IMR-90 (cell line): Measurements from ENCODE around the gene UBE3A. TPM values are rescaled to one million over a fixed set of nuclear protein-coding genes. Genes with fewer than 3 reads are reported as not detected.

Experiments
- ATAC-seq: fragments of 200-7000 bp; cut with Tn5 transposase; 2 replicates; pipeline ENCODE4 v1.9.1; 2020; ENCODE audit warnings: low read depth, mild to moderate bottlenecking, moderate library complexity
- BruUV-seq: library from RNA; stranded (reverse); fragments of 400-500 nt; replicated peaks from 2 replicates; lab custom pipeline; 2021; lab: Mats Ljungman, UMichigan
- CTCF ChIA-PET: fragments of 300-600 bp; formaldehyde crosslinking; extraction: SDS; loops from one replicate; lab custom pipeline; 2021; ENCODE audit warnings: antibody characterized with exemption; lab: Yijun Ruan, JAX
- POLR2A ChIA-PET: fragments of 300-600 bp; sonication (Branson Sonifier 250); formaldehyde crosslinking; loops from one replicate; lab custom pipeline; 2022; ENCODE audit warnings: antibody characterized with exemption; ENCODE audit not compliant: unreplicated experiment; lab: Charles Lee
- DNase-seq: peaks from one replicate; pipeline ENCODE4 v3.0.0; 2013
- H2AFZ ChIP-seq: replicated peaks from 2 replicates; pipeline ENCODE3; 2013; ENCODE audit warnings: low read length, mild to moderate bottlenecking; ENCODE audit not compliant: poor library complexity
- H2AK5ac ChIP-seq: 2 replicates; pipeline ENCODE4 v1.6.1; 2013; ENCODE audit warnings: low read depth, low read length, inconsistent platforms
- H2AK9ac ChIP-seq: replicated peaks from 2 replicates; pipeline ENCODE3; 2013; ENCODE audit warnings: mild to moderate bottlenecking, low read depth, low read length, moderate library complexity; ENCODE audit not compliant: poor library complexity
- H2BK120ac ChIP-seq: 2 replicates; pipeline ENCODE4 v1.6.1; 2013; ENCODE audit warnings: low read depth, low read length, inconsistent platforms
- H2BK15ac ChIP-seq: 3 replicates; pipeline ENCODE4 v1.6.1; 2013; ENCODE audit warnings: low read depth, low read length, inconsistent platforms
- H2BK20ac ChIP-seq: 2 replicates; pipeline ENCODE4 v1.6.1; 2013; ENCODE audit warnings: low read depth, mild to moderate bottlenecking, inconsistent platforms, low read length, moderate library complexity
- H2BK5ac ChIP-seq: 2 replicates; pipeline ENCODE4 v1.6.1; 2013; ENCODE audit warnings: mild to moderate bottlenecking, low read depth, low read length, inconsistent platforms; ENCODE audit not compliant: poor library complexity, severe bottlenecking
- H3K14ac ChIP-seq: replicated peaks from 2 replicates; pipeline ENCODE4 v1.6.1; 2013; ENCODE audit warnings: low read depth, low read length, inconsistent platforms
- H3K18ac ChIP-seq: 2 replicates; pipeline ENCODE4 v1.6.1; 2013; ENCODE audit warnings: low read depth, low read length, control low read depth
- H3K23ac ChIP-seq: 2 replicates; pipeline ENCODE4 v1.6.1; 2013; ENCODE audit warnings: low read depth, low read length, inconsistent platforms
- H3K27ac ChIP-seq: 2 replicates; pipeline ENCODE4 v1.5.1; 2013; ENCODE audit warnings: mild to moderate bottlenecking, control low read depth, low read length; ENCODE audit not compliant: insufficient read depth
- H3K27me3 ChIP-seq: 2 replicates; pipeline ENCODE4 v1.6.1; 2013; ENCODE audit warnings: low read length; ENCODE audit not compliant: control insufficient read depth, insufficient read depth
- H3K36me3 ChIP-seq: 2 replicates; pipeline ENCODE4 v1.6.1; 2013; ENCODE audit warnings: low read length, mixed read lengths; ENCODE audit not compliant: control insufficient read depth, insufficient read depth
- H3K4ac ChIP-seq: 2 replicates; pipeline ENCODE4 v1.6.1; 2013; ENCODE audit warnings: low read depth, low read length, inconsistent platforms
- H3K4me1 ChIP-seq: 2 replicates; pipeline ENCODE4 v1.6.1; 2013; ENCODE audit warnings: low read length, mixed read lengths; ENCODE audit not compliant: control insufficient read depth, insufficient read depth
- H3K4me2 ChIP-seq: 2 replicates; pipeline ENCODE4 v1.6.1; 2013; ENCODE audit warnings: low read depth, mild to moderate bottlenecking, control low read depth, low read length, moderate library complexity
- H3K4me3 ChIP-seq: 2 replicates; pipeline ENCODE4 v1.5.1; 2013; ENCODE audit warnings: low read depth, mild to moderate bottlenecking, control low read depth, low read length, moderate library complexity; ENCODE audit not compliant: insufficient read depth
- H3K56ac ChIP-seq: 2 replicates; pipeline ENCODE4 v1.6.1; 2013; ENCODE audit warnings: low read length, inconsistent platforms; ENCODE audit not compliant: insufficient read depth; ENCODE audit errors: extremely low read depth
- H3K79me1 ChIP-seq, 2 experiments: 2 replicates each; pipeline ENCODE4 v1.6.1; 2013; ENCODE audit warnings: low read length in 2 of 2, inconsistent platforms in 1 of 2, low read depth in 1 of 2
- H3K9ac ChIP-seq: 2 replicates; pipeline ENCODE4 v1.6.1; 2013; ENCODE audit warnings: low read depth, low read length, control low read depth
- H3K9me1 ChIP-seq: 2 replicates; pipeline ENCODE4 v1.6.1; 2013; ENCODE audit warnings: low read length, inconsistent platforms; ENCODE audit not compliant: insufficient read depth
- H3K9me3 ChIP-seq: 2 replicates; pipeline ENCODE4 v1.6.1; 2013; ENCODE audit warnings: low read length; ENCODE audit not compliant: control insufficient read depth, insufficient read depth
- H4K20me1 ChIP-seq: 2 replicates; pipeline ENCODE4 v1.6.1; 2013; ENCODE audit warnings: low read length, inconsistent platforms; ENCODE audit not compliant: insufficient read depth
- H4K5ac ChIP-seq: 2 replicates; pipeline ENCODE4 v1.6.1; 2013; ENCODE audit warnings: mild to moderate bottlenecking, low read depth, low read length, control low read depth
- H4K8ac ChIP-seq, 2 experiments: 2 replicates each; pipeline ENCODE4 v1.6.1; 2013; ENCODE audit warnings: low read depth in 2 of 2, low read length in 2 of 2, control low read depth in 1 of 2, inconsistent platforms in 1 of 2
- H4K91ac ChIP-seq: 2 replicates; pipeline ENCODE4 v1.6.1; 2013; ENCODE audit warnings: low read depth, low read length, inconsistent platforms; ENCODE audit not compliant: insufficient read depth
- CEBPB ChIP-seq: IDR thresholded peaks from 2 replicates; pipeline ENCODE4 v1.6.1; 2012; ENCODE audit warnings: low read depth, low read length, improper control_type of control experiment
- CHD1 ChIP-seq: IDR thresholded peaks from 2 replicates; pipeline ENCODE4 v1.6.1; 2012; ENCODE audit warnings: low read depth, low read length, improper control_type of control experiment
- CTCF ChIP-seq: conservative IDR thresholded peaks from 2 replicates; pipeline ENCODE4 v1.5.1; 2012; ENCODE audit warnings: mild to moderate bottlenecking, low read depth, low read length, improper control_type of control experiment
- ELK1 ChIP-seq: fragments of 150-350 bp; IDR thresholded peaks from 2 replicates; pipeline ENCODE4 v1.6.1; 2016; ENCODE audit warnings: low read depth, mild to moderate bottlenecking, low read length, moderate library complexity, borderline replicate concordance
- FOS ChIP-seq: fragments of 150-350 bp; IDR thresholded peaks from 2 replicates; pipeline ENCODE4 v1.6.1; 2016; ENCODE audit warnings: low read depth, low read length
- MAFK ChIP-seq: IDR thresholded peaks from 2 replicates; pipeline ENCODE4 v1.6.1; 2012; ENCODE audit warnings: low read depth, low read length, improper control_type of control experiment
- MAZ ChIP-seq: IDR thresholded peaks from 2 replicates; pipeline ENCODE4 v1.6.1; 2012; ENCODE audit warnings: low read depth, mild to moderate bottlenecking, low read length, improper control_type of control experiment, moderate library complexity, borderline replicate concordance
- MXI1 ChIP-seq: IDR thresholded peaks from 2 replicates; pipeline ENCODE4 v1.6.1; 2012; ENCODE audit warnings: low read depth, mild to moderate bottlenecking, low read length, moderate library complexity, borderline replicate concordance
- NFE2L2 ChIP-seq: fragments of 150-350 bp; IDR thresholded peaks from 2 replicates; pipeline ENCODE4 v1.6.1; 2016; ENCODE audit warnings: low read depth, mild to moderate bottlenecking, low read length
- RAD21 ChIP-seq: IDR thresholded peaks from 2 replicates; pipeline ENCODE4 v1.6.1; 2012; ENCODE audit warnings: low read length, improper control_type of control experiment
- RFX5 ChIP-seq: IDR thresholded peaks from 2 replicates; pipeline ENCODE4 v1.8.0; 2012; ENCODE audit warnings: low read depth, mild to moderate bottlenecking, low read length, moderate library complexity
- SMC3 ChIP-seq: fragments of 150-350 bp; IDR thresholded peaks from 2 replicates; pipeline ENCODE4 v1.6.1; 2016; ENCODE audit warnings: low read depth, mild to moderate bottlenecking, antibody characterized with exemption, low read length, moderate library complexity
- USF2 ChIP-seq: fragments of 150-350 bp; IDR thresholded peaks from 2 replicates; pipeline ENCODE4 v1.6.1; 2017; ENCODE audit warnings: mild to moderate bottlenecking, antibody characterized with exemption, low read length, low read depth
- WGBS, 2 experiments: methylation state at CpG; one replicate each; pipeline versions ENCODE4 v1.1.5 to v1.1.7; 2013; ENCODE audit warnings: missing lambda C conversion rate in 2 of 2; ENCODE audit not compliant: insufficient read length in 1 of 2; ENCODE audit errors: extremely low coverage in 2 of 2; 5-methylcytosine and 5-hydroxymethylcytosine counted together
- dilution Hi-C: fragments of 300-500 bp; cut with HindIII; formaldehyde crosslinking; loops from one replicate; pipeline ENCODE4 v1.14.3; 2018; ENCODE audit warnings: low sequenced_read_pairs; ENCODE audit not compliant: unreplicated experiment
- in situ Hi-C: fragments of 300-500 bp; cut with MboI; formaldehyde crosslinking; loops from 3 replicates; pipeline ENCODE4 v1.14.3; 2019; ENCODE audit warnings: low sequenced_read_pairs, inconsistent platforms, mixed read lengths
- intact Hi-C: fragments of 100-400 bp; cut with micrococcal nuclease; formaldehyde crosslinking; loops from 2 replicates; pipeline ENCODE4 v1.10.0; 2022
- polyA plus RNA-seq, 3 experiments: library from polyadenylated mRNA; depleted of rRNA; stranded (reverse); fragments of >200 nt; gene quantifications; 2 replicates each; pipeline ENCODE4 v1.2.3, GENCODE V29; 2012; ENCODE audit warnings: low replicate concordance in 1 of 3
- total RNA-seq: library from RNA; depleted of rRNA; stranded (reverse); fragments of >200 nt; gene quantifications from 2 replicates; pipeline ENCODE4 v1.2.3, GENCODE V29; 2012

UBE3A gene
- total and polyA plus RNA-seq, 2 of the 4 experiments (the other 2 are of a cell fraction): 19.3 to 53.2 TPM

- no peak for DNase-seq
- H3K4me2 ChIP-seq: no peak overlapping the region
- peaks cover 17 to 35% of the 10 kb centered on the region in 2 experiments for H3K79me1 ChIP-seq
- no peaks in the 10 kb centered on the region for H3K9me1 ChIP-seq
- intact Hi-C loops (no loop called here), dilution Hi-C loops (no loop called here), in situ Hi-C loops (no loop called here)
- H2AK9ac ChIP-seq: no peak overlapping the region
- H3K4me3 ChIP-seq: no peak overlapping the region
- H4K8ac ChIP-seq: no peak overlapping the region
- no peaks in the 10 kb centered on the region for H4K20me1 ChIP-seq
- no peaks in the 10 kb centered on the region for H3K9me3 ChIP-seq
- no peak overlapping the region for H3K23ac ChIP-seq
- H2BK120ac ChIP-seq: no peak overlapping the region
- H2BK20ac ChIP-seq: no peak overlapping the region
- no peak overlapping the region for H3K56ac ChIP-seq
- no CpG with 5 or more reads among the region's 1 CpG for WGBS, 2 experiments
- H3K14ac ChIP-seq: no peak overlapping the region
- no peaks in the 10 kb centered on the region for H3K4me1 ChIP-seq
- H2AK5ac ChIP-seq: no peak overlapping the region
- no peak overlapping the region for H3K18ac ChIP-seq
- no peak for ATAC-seq
- peaks cover 10% of the 10 kb centered on the region for H3K36me3 ChIP-seq
- H4K91ac ChIP-seq: no peak overlapping the region
- no peak overlapping the region for H2BK5ac ChIP-seq
- no peak overlapping the region for H3K9ac ChIP-seq
- no peaks in the 10 kb centered on the region for H3K27me3 ChIP-seq
- H3K4ac ChIP-seq: no peak overlapping the region
- POLR2A ChIA-PET: no interaction called here
- CTCF ChIA-PET: no interaction called here
- no peak overlapping the region for H3K27ac ChIP-seq
- no TSS peak for BruUV-seq
- H2BK15ac ChIP-seq: no peak overlapping the region
- TF ChIP-seq ELK1 (no peak), CTCF (no peak), NFE2L2 (no peak), MAFK (no peak), RAD21 (no peak), FOS (no peak), CEBPB (no peak), MXI1 (no peak), CHD1 (no peak), RFX5 (no peak), SMC3 (no peak), USF2 (no peak), MAZ (no peak)
- no peak overlapping the region for H2AFZ ChIP-seq
- no peak overlapping the region for H4K5ac ChIP-seq
Measured at GRCh38 chr15:25366058-25366457, 72.8 kb downstream of the UBE3A start.
